GM23338 (cell line): ENCODE results near the gene CHCHD6. TPM values are rescaled to one million over a fixed set of nuclear protein-coding genes. Genes with fewer than 3 reads are reported as not detected.

ENCODE experiments used
- ATAC-seq: fragments of 200-7000 bp; cut with Tn5 transposase; 3 replicates; pipeline ENCODE4 v1.9.1; 2020
- DNase-seq: peaks from one replicate; pipeline ENCODE4 v3.0.0-alpha.2; 2015; ENCODE audit warnings: low spot score
- H2AFZ ChIP-seq: fragments of 200-600 bp; sonication (generic); 2 replicates; pipeline ENCODE4 v1.8.0; 2016; ENCODE audit warnings: antibody characterized with exemption, mild to moderate bottlenecking, moderate library complexity
- H3F3A ChIP-seq: fragments of 200-600 bp; sonication (generic); replicated peaks from 2 replicates; pipeline ENCODE4 v1.8.0; 2017; ENCODE audit warnings: antibody characterized with exemption, mixed run types, low read depth
- H3K27ac ChIP-seq: fragments of 200-600 bp; sonication (generic); 2 replicates; pipeline ENCODE4 v1.6.1; 2016; ENCODE audit warnings: low read depth
- H3K27me3 ChIP-seq: fragments of 200-600 bp; sonication (generic); 2 replicates; pipeline ENCODE4 v1.8.0; 2016; ENCODE audit warnings: mild to moderate bottlenecking, mixed run types, moderate library complexity; ENCODE audit not compliant: insufficient read depth
- H3K36me3 ChIP-seq: fragments of 200-600 bp; sonication (generic); 2 replicates; pipeline ENCODE4 v1.8.0; 2016; ENCODE audit warnings: mild to moderate bottlenecking; ENCODE audit not compliant: insufficient read depth
- H3K4me1 ChIP-seq: fragments of 200-600 bp; sonication (generic); 2 replicates; pipeline ENCODE4 v1.8.0; 2016; ENCODE audit warnings: mild to moderate bottlenecking, moderate library complexity; ENCODE audit not compliant: insufficient read depth
- H3K4me2 ChIP-seq: fragments of 200-600 bp; sonication (generic); 2 replicates; pipeline ENCODE4 v1.7.1; 2017; ENCODE audit warnings: mixed run types
- H3K4me3 ChIP-seq: fragments of 200-600 bp; sonication (generic); 2 replicates; pipeline ENCODE4 v1.6.1; 2016; ENCODE audit warnings: mixed run types
- H3K79me2 ChIP-seq: fragments of 200-600 bp; sonication (generic); replicated peaks from 2 replicates; pipeline ENCODE4 v1.8.0; 2017; ENCODE audit warnings: mild to moderate bottlenecking; ENCODE audit not compliant: insufficient read depth
- H3K9me2 ChIP-seq: fragments of 200-600 bp; sonication (generic); 2 replicates; pipeline ENCODE4 v1.8.0; 2017; ENCODE audit not compliant: insufficient read depth
- H4K20me1 ChIP-seq: fragments of 200-600 bp; sonication (generic); replicated peaks from 2 replicates; pipeline ENCODE4 v1.8.0; 2017; ENCODE audit warnings: mild to moderate bottlenecking; ENCODE audit not compliant: insufficient read depth
- H3K27ac Mint-ChIP-seq: 2 replicates; pipeline ENCODE4 v1.8.0; 2020; ENCODE audit warnings: inconsistent platforms, mild to moderate bottlenecking, moderate library complexity, mixed read lengths
- H3K27me3 Mint-ChIP-seq: 3 replicates; pipeline ENCODE4 v1.8.0; 2022; ENCODE audit warnings: low read depth, mild to moderate bottlenecking, moderate library complexity, mixed read lengths, inconsistent platforms; ENCODE audit not compliant: insufficient read depth, poor library complexity
- H3K36me3 Mint-ChIP-seq: 3 replicates; pipeline ENCODE4 v1.8.0; 2021; ENCODE audit warnings: low read depth, mild to moderate bottlenecking, inconsistent platforms, moderate library complexity, mixed read lengths
- H3K4me1 Mint-ChIP-seq: 3 replicates; pipeline ENCODE4 v1.8.0; 2020; ENCODE audit warnings: mild to moderate bottlenecking, inconsistent platforms, mixed read lengths
- H3K4me3 Mint-ChIP-seq: 3 replicates; pipeline ENCODE4 v1.8.0; 2021; ENCODE audit warnings: moderate library complexity, mild to moderate bottlenecking, inconsistent platforms, mixed read lengths
- H3K9me3 Mint-ChIP-seq: 3 replicates; pipeline ENCODE4 v1.8.0; 2020; ENCODE audit warnings: moderate library complexity, mild to moderate bottlenecking, inconsistent platforms, mixed read lengths
- EZH2 ChIP-seq: fragments of 200-600 bp; sonication (generic); IDR thresholded peaks from one replicate; pipeline ENCODE4 v1.8.0; 2017; ENCODE audit warnings: antibody characterized with exemption, mild to moderate bottlenecking, low read depth; ENCODE audit not compliant: unreplicated experiment
- EZH2phosphoT487 ChIP-seq: fragments of 200-600 bp; sonication (generic); IDR thresholded peaks from one replicate; pipeline ENCODE4 v1.8.1; 2018; ENCODE audit warnings: antibody characterized with exemption; ENCODE audit not compliant: unreplicated experiment
- JUNB ChIP-seq: IDR thresholded peaks from one replicate; pipeline ENCODE4 v1.6.1; 2016; ENCODE audit warnings: antibody characterized with exemption; ENCODE audit not compliant: unreplicated experiment
- NANOG ChIP-seq: IDR thresholded peaks from 2 replicates; pipeline ENCODE4 v1.6.1; 2016; ENCODE audit warnings: antibody characterized with exemption, borderline replicate concordance
- POLR2AphosphoS5 ChIP-seq: IDR thresholded peaks from 2 replicates; pipeline ENCODE4 v1.6.1; 2016; ENCODE audit warnings: antibody characterized with exemption, low read depth
- REST ChIP-seq: IDR thresholded peaks from one replicate; pipeline ENCODE4 v1.6.1; 2018; ENCODE audit warnings: antibody characterized with exemption; ENCODE audit not compliant: unreplicated experiment
- ZNF114 ChIP-seq: fragments of 250-450 bp; sonication (Bioruptor Pico); IDR thresholded peaks from 2 replicates; pipeline ENCODE4 v1.5.0; 2020; ENCODE audit warnings: mild to moderate bottlenecking, moderate library complexity
- ZNF462 ChIP-seq: fragments of 250-450 bp; sonication (Bioruptor Pico); IDR thresholded peaks from 2 replicates; pipeline ENCODE4 v1.5.0; 2020; ENCODE audit warnings: mild to moderate bottlenecking, moderate library complexity
- polyA plus RNA-seq: library from polyadenylated mRNA; unstranded; fragments of >200 nt; fragmentation: Nextera tagmentation; extraction: Ambion mirVana; gene quantifications from 2 replicates; pipeline ENCODE4 v1.2.1, GENCODE V29; 2016
- total RNA-seq: library from RNA; depleted of rRNA; stranded (reverse); fragments of >200 nt; shearing (Covaris generic); gene quantifications from 2 replicates; pipeline ENCODE4 v1.2.3, GENCODE V29; 2014

Gene CHCHD6
- total and polyA plus RNA-seq, 2 experiments from 2014 or later: 28.8 to 43.0 TPM

GRCh38 chr3:127001486-127002194 is 297.6 kb downstream of the CHCHD6 start:
- Histone ChIP-seq H2AFZ (no peak overlapping the region), H3K36me3 (no peaks in the 10 kb centered on the region), H3K9me2 (no peaks in the 10 kb centered on the region), H3K27ac (peak overlapping the region; percentile 72; the same call in 1 of the 2 replicates), H3K4me2 (peak overlapping the region; percentile 66), H4K20me1 (no peaks in the 10 kb centered on the region; the same call in 1 of the 2 replicates), H3F3A (no peaks in the 10 kb centered on the region), H3K4me1 (peaks cover 10% of the 10 kb centered on the region; the same call in 1 of the 2 replicates), H3K4me3 (peak overlapping the region; percentile 40; the same call in 1 of the 2 replicates), H3K79me2 (peaks cover 18% of the 10 kb centered on the region; the same call in 1 of the 2 replicates), H3K27me3 (no peaks in the 10 kb centered on the region)
- Mint-ChIP-seq H3K27me3 (peaks cover 10% of the 10 kb centered on the region), H3K4me1 (peaks cover 28% of the 10 kb centered on the region), H3K4me3 (0 out of 3 replicates have a peak overlapping the region, but pooled peaks have one; percentile 36), H3K27ac (0 out of 2 replicates have a peak overlapping the region, but pooled peaks have one; percentile 78), H3K9me3 (no peaks in the 10 kb centered on the region), H3K36me3 (no peaks in the 10 kb centered on the region; the same call in 2 of the 3 replicates)
- DNase-seq (no peak), ATAC-seq (peak; percentile 5)
- no peak for TF ChIP-seq EZH2

- no peaks in the 10 kb centered on the region for H3F3A ChIP-seq
- H3K27ac ChIP-seq: no peak overlapping the region
- Mint-ChIP-seq H3K27me3 (peaks cover 12% of the 10 kb centered on the region), H3K9me3 (no peaks in the 10 kb centered on the region; the same call in 2 of the 3 replicates), H3K36me3 (peaks cover 6% of the 10 kb centered on the region; the same call in 2 of the 3 replicates), H3K27ac (peak overlapping the region; percentile 78), H3K4me1 (peaks cover 27% of the 10 kb centered on the region), H3K4me3 (peak overlapping the region; percentile 36; the same call in 1 of the 3 replicates)
- H2AFZ ChIP-seq: no peak overlapping the region
- peaks cover 10% of the 10 kb centered on the region; the same call in 1 of the 2 replicates for H3K4me1 ChIP-seq
- H3K4me3 ChIP-seq: peak overlapping the region; percentile 40; the same call in 1 of the 2 replicates
- ATAC-seq: peak; percentile 88
- H3K36me3 ChIP-seq: no peaks in the 10 kb centered on the region
- H3K4me2 ChIP-seq: peak overlapping the region; percentile 66
- DNase-seq: peak; percentile 95
- no peaks in the 10 kb centered on the region for H3K27me3 ChIP-seq
- H4K20me1 ChIP-seq: no peaks in the 10 kb centered on the region; the same call in 1 of the 2 replicates
- H3K9me2 ChIP-seq: no peaks in the 10 kb centered on the region
- peaks cover 11% of the 10 kb centered on the region; the same call in 1 of the 2 replicates for H3K79me2 ChIP-seq
- TF ChIP-seq EZH2phosphoT487: no peak
- no peak for TF ChIP-seq POLR2AphosphoS5
- TF ChIP-seq REST: no peak
- no peak for TF ChIP-seq NANOG
- TF ChIP-seq ZNF114 (CRISPR knock-in tag): no peak
- TF ChIP-seq EZH2: no peak
- no peak for TF ChIP-seq ZNF462 (CRISPR knock-in tag)
- TF ChIP-seq JUNB: no peak
Observed at GRCh38 chr3:127002195-127003174, 298.4 kb downstream of the CHCHD6 start.
